ENCODE results near the gene C1orf174.

C1orf174 gene

DNA sequence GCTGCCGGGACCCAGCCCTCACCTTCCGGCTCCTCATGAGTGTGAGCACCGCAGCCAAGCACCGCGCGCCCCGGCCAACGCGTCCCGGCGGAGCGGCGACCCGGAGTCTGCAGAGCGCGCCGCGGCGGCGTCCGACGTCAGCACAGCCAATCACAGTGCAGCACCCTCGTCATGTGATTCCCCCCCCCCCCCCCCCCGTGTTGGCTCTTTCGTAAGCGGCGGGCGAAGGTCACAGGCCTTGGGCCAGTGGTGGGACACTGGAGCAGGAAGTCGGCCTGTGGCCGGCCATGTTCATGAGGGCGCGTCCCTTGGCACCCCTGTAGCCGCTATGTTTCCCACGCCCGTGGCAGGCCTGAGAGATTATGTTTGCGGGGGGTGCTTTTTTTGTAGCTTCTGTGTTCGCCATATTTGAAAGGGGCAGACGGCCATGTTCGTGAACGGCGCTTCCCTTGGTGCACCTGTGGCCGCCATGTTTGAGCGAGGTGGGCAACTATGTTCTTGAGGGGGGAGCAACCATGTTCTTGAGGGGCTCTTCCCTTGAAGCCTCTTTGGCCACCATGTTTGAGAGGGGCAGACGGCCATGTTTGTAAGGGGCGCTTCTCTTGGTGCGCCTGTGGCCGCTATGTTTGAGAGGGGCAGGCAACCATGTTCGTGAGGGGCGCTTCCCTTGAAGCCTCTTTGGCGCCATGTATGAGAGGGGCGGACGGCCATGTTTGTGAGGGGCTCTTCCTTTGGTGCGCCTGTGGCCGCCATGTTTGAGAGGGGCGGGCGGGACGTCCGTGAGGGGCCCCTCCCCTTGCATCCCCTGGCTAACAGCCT is at the start of gene C1orf174:
C1orf174 (minus strand) TSS at position 123 of the 819 bp plus-strand sequence; CDS start at position 37, 86 bp downstream.
- peak; percentile 99 for DNase-seq (ENCODE audit: low read depth)

DNA sequence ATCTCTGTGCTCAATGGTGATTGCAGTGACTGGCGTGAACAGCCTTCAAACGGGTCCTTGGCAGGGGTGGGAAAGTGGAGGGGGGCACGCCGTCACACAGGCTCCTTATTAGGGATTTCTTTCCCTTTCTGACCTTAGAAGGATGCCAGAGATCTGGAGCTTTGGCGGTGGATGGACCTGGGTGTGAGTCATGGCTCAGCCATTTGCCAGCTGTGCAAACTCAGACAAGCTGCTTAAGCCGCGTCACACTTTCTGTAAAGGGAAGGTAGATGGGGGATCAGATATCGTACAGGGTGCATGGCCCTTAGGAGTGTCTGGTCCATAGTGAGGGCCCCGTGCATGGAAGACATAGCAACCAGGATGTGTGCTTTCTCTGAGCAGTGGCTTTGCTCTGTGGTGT is 48.3 kb upstream of the C1orf174 start:
- DNase-seq (ENCODE audit: low read depth), result no peak

DNA sequence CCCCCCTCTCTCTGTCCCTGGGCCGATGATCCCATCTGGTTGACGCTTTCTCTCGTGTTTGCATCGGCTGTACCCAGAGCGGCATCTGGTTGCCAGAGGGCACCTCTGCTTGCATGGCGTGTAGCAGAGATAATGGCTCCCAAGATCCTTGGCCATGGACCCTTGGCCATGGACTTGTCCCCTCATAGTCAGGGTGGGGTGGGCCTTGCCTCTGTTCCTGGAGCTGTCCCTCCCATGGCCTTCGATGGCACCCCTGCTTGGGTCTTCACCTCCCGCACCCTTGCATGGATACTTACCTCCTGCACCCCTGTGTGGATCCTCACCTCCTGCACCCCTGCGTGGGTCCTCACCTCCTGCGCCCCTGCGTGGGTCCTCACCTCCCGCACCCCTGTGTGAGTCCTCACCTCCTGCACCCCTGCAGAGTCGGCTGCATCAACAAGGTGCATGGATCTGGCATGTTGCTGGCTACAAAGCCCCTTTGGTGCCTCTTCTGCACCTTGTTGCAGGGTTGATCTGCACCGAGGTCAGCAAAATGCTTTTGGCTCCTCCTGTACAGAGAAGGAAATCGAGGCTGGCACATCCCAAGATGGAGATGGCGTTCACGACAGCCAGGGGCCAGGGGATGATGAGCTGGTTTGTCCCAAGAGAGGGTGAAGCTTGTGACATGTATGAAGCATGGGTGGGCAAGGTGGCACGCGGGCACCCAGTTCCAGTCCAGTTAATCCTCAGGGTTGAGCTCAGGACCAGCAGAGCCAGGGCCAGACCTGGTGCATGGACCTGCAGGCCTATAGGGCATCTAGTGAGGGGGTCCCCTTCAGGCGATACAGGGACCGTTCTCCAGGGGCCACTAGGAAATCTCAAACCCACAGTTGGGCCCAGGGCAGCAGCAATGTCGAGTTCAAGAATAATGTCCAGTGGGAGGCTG is 46.1 kb upstream of the C1orf174 start:
- no peak for DNase-seq (ENCODE audit: low read depth)

DNA sequence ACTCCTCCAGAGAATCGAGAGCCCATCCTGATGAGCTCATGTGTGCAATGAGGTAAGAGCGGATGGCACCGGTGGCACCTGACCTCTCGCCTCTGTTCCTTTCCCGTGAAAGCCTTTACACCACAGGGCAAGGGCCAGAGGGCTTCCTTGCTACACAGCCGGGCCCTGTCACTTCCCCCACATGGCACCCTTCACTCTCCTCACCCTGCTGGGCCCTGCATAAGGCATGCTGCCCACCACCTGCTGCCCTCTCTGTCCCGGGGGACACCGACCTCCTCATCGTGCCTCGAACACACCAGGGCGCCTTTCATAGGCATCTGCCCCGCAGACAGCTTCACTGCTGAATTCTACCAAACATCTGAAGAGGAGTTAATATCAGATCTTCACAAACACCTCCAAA is 45.1 kb upstream of the C1orf174 start:
- DNase-seq (ENCODE audit: low read depth), result no peak

DNA sequence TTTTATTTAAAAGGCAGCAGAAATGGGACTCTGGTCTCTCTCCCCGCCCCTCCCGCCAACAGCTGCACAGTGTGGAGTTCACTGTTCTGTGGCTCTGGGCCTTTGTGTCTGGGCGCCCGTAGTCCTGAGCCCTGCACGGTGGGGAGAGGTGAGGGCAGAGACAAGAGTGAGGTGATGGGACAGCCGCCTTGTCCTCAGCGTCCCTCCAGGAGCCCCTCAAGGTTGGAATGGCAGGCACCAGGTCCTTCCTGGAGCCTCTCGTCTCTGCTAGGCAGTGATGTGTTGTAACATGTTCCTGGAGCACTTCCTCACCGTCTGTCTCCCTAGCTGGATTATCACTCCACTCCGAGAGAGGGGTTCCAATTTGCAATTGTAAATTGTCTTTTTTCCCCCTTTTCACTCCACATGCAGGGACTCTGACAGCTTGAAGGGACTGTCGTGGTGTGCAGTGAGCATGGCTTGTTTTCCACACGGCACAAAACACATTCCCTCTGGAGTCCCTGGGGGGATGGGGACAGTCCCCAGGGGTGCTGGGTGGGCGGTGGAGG is 44.6 kb upstream of the C1orf174 start:
- no peak for DNase-seq (ENCODE audit: low read depth)

DNA sequence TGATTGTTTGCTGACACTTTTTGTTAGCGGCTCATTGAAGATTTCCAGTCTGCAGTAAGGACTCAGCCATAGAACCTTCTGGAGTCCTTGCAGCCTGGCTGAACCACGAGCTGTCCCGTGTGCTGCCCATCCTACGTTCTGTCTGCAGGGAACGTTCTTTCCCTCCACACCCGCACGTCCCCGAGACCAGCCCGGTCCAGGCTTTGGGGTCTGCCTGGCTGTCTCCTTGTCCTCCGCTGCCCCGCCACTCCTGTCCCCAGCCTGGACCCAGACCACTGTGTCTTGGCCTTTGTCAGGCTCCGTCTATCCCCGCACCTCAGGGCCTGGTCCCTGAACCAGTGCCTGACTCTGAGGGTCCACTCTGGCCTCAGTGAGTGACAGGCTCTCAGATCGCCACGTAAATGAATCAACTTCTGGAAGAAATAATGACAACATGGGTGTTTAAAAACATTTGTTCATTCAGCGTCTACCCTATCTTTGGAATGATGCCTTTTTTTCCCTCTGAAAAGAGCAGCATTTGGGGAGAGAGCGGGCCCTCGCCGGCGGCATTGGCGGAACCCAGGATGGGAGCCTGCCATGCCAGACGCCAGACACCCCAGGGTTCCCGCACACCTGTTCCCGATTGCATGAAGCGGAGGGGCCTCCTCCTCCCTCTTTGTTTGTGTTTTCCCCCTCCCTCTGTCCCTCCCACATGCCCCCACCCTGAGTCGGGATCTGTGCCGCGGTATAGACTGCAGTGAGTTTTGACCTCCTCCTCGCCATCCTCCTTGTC is 43.9 kb upstream of the C1orf174 start:
- no peak for DNase-seq (ENCODE audit: low read depth)

DNA sequence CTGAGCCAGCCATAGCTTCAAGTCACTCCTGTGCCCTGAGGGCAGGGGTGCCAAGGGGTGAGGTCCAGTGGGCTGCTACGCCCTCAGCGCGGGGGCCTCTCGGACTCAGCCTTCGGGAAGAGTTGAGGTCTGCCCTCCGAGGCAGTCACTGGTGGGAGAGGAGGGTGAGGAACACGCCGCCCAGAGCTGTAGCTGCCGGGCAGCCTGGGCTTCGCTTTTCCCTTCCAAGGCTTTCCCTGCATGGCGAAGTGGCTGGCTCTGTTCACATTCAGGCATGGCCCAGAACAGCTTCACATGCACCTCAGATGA is 43.0 kb upstream of the C1orf174 start:
- DNase-seq (ENCODE audit: low read depth), result no peak

DNA sequence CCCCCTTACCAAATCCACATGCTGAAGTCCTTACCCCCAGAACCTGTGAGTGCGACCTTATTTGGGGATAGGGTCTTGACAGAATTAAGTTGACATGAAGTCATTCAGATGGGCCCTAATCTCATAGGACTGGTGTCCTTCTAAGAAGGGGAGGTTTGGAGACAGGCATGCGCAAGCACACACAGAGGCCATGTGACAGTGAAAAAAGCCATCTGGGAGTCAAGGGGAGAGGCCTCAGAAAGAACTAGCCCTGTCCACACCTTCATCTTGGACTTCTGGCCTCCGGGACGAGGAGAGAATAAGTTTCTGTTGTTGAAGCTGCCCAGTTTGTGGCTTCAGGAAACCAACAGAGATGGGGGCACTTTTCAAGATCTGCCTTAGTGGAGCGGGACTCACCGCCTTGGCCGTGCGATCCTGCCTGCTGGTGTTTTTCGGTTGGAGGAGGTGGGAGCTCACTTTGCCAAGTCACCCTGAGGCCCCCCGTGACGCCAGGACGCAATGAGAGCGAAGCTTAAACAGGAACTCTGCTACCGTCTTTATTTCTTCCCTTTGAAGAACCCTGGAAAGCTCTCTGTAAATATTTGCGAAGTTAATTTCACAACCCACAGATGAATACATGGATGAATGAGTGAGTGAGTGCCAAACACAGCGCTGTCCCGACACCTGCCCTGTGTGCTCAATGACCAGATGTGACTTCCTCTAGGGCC is 42.5 kb upstream of the C1orf174 start:
- no peak for DNase-seq (ENCODE audit: low read depth)

DNA sequence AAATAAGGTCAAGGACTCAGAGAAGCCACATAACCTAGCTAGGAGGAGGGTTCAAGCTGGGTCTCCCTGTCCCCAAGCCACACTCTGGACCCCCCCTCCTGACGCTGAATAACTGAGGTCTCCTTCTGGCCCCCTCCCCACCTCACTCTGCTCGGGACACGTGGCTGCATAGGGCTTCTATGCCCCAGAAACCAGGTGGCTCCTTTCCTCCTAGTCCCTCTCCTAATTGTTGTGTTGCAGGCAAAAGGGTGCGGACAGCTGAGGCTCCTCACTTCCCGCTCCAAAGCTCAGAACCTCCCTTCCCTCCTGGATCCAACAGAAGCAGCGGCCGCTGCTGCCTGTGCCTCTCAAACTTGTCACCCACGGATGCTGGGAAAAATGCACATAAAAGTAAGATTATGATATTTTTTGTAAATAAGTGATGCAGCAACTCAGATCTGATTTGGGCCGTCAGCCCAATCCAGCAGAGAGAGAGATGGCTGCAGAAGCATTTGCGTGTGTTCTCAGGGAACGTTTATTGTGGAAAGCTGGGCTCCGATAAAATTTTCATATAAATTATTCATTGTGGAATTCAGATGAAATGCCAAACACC is 40.8 kb upstream of the C1orf174 start:
- no peak for DNase-seq (ENCODE audit: low read depth)

DNA sequence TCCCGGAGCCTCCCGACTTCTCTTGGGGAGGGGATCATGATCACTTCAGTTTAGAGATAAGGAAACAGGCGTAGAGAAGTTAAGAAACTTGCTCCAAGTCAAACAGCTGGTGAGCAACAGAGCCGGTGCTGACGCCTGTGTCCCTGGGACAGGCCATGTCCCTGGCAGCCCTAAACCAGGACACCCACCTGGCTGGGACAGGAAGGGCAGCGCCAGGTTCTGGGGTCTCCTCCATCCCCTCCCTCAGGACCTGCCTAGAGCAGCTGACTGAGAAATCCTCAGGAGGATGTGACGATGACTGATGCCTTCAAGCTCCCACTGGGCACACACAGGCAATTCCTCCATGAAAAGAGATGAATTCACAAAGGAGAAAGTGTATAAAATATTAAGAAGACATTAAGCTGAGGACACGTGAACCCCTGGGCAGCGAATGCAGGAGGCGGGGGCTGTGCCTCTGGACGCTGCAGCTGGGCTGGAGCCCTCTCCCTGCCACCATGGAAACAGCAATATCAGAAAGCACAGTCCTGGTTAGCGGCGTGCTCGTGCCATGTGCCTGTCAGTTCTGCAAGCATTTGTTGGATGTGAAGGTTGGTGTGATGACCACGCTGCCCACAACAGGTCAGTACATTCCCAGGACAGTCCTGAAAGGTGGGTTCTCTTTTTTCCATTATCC is 40.1 kb upstream of the C1orf174 start:
- DNase-seq (ENCODE audit: low read depth), result no peak

DNA sequence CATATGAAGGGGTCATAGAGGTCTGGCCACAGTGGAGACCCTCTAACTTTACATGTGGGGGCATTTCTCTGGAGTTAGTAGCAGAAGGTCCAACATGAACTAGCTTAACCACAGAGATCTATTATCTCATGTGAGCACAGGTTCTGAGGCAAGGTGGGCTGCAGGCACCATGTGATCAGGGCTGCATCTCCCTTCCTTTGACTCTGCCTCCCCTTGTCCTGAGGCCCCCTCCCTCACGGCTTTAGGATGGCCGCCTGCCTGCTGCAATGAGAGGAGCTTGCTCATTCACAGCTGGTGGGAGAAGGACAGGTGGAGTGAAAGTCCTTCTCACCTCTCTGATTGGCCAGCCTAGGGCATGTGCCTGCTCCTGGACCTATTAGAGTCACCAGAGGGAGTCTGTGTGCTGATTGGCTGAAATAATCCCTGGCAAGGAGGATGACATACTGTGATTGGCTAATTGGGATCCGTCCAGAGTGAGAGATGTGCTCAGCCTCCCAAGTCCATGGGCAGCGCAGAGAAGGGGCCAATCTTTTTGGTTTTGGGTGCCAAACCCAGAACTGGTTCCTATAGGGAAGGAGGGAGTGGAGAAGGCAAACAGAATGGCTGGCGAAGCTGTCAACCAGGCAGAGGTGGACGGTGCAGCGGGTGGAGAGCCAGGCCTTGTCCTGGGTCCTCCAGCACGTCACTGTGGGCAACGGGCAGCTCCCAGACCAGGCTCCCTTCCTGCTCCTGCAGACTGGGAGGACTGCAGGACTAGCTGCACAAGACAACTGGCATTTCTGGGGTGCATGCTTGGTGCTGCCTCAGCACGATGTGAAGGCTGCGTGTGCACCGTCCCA is 39.4 kb upstream of the C1orf174 start:
- DNase-seq (ENCODE audit: low read depth), result no peak

DNA sequence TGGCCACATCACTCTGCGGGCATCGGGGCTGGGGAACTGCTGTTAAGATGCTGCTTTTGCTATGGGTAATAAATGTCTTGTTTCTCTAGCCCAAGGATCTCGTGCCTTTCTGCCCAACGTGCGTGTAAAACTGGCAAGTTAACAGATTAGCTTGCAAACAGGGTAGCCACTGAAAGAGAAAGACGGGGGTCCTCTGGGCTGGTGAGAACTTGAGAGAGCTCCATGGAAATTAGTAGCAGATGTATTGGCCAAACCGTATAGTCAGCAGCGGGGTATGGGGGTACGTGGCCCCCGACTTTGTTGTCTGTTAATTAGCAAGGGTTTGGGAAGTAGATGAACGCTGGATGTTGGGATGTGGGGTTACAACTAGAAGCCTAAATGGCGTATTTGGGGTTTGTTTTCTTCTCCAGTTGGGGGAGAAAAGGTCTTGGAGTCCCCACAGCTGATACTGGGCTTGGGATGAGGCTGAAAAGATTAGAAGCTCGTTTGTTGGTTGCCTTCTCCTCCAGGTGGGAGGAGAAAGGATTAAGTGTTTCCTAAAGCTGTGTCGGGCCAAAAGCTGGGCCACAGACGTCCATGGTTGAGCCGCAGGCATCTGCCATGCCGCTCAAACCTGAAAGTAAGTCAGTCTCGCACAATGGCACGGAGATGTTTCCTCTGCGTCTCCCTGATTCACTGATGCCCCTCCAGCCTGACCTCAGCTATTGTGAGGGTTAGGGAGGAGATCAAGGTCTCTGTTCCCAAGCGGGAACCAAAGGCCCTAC is 32.3 kb upstream of the C1orf174 start:
- DNase-seq (ENCODE audit: low read depth), result no peak

DNA sequence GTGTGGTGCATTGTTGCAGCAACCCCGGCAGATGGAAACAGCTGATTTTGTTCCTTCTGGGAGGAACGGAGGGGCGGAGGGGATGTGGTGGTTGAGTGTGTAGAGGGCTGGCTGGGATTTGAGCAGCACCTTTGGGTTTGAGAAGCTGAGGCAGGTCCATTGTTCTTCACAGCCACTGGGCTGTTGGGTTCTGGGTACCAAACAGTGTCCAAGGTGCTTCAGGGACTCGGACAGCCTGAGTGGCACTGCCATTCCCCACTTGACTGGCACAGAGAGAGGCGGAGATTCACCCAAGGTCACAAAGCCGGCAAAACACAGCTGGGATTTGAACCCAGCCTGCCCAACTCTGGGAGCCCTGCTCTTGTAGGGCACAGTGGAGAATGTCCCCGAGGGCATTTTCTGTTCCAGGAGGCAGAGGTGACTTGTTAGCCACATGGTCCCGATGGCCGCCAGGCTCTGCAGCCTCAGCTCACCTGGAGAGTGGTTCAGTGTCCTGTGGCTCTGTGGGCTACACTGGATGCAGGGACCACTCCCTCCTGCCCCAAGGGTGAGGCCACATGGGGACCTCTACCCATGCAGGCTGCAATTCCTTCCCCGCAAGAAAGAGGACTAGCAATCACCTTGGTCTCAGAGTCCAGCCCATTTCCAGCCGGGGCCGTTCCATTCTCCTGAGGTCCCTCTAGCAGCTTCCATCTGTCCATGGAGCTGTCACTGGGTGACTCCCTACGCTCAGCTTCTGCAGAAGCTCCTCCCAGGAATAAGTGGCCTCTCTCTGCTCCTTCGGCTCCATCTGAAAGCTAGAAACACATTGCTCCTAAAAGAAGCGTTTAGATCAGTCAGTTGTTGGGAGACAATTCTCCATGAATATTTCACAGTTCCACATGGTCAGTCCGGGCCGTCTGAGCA is 31.2 kb upstream of the C1orf174 start:
- no peak for DNase-seq (ENCODE audit: low read depth)

DNA sequence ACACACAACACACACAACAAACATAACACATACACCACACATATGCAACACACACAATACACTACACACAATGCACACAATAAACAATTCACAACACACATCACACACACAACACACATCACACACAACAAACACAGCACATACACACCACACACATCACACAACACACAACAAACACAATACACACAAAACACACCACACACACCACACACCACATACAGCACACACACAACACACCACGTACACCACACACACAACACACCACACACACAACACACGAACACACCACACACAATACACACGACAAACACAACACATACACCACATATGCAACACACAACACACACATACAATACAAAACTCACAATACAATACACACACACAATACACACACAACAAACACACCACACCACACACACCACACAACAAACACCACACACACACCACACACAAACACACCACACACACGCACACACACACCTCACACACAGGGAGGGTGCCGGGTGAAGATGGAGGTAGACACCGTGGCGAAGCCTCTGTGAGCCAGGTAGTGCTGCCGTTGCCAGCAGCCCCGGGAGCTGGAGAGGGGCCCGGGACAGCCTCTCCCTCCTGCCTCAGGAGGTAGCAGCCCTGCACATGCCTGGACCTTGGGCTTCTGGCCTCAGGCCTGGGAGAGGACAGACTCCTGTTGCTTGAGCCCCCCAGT is 30.4 kb upstream of the C1orf174 start:
- no peak for DNase-seq (ENCODE audit: low read depth)

DNA sequence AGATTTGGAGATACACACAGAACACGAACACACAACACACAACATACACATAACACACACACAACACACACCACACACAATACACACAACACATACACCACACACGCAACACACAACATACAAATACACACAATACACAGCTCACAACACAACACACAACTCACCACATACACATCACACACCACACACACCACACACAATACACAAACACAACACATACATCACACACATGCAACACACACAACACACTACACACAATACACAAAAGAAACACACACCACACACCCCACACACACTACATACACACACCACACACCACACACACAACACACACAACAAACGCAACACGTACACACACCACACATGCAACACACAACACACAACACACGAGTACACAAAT is 29.1 kb upstream of the C1orf174 start:
- DNase-seq (ENCODE audit: low read depth), result no peak

DNA sequence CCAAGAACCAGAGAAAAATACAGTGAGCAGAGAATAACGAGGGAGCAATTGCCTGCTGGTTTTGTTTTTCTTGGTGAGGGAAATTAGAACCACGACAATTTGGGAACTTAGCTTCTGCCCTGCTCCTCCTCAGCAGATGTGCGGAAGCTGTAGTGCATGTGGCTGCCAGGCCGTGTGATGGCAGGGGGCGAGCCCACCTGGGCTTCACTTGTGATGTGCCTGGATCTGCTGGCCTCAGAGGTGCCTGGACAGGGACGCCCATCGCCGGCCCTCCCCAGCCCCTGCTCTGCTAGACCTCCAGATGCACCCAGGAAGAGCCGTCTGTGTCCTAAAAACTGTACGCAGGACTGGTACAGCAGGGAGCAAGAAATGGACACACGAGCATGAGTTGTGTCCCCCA is 28.5 kb upstream of the C1orf174 start:
- DNase-seq (ENCODE audit: low read depth), result no peak

DNA sequence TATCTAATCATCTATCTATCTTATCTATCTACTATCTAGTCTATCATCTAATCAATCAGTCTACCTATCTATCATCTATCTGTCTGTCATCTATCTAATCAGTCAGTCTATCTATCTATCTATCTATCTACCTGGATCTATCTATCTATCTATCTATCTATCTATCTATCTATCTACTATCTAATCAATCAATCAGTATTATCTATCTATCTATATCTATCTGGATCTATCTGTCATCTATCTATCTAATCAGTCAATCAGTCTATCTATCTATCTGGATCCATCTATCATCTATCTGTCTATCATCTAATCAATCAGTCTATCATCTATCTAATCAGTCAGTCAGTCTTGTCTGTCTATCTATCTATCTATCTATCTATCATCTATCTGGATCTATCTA is 26.9 kb upstream of the C1orf174 start:
- no peak for DNase-seq (ENCODE audit: low read depth)

Measured in EH (cell line).